HG03565 (cell line): ENCODE results near the gene MET.

Source experiments
- ATAC-seq: cut with Tn5 transposase; IDR thresholded peaks from one replicate; pipeline ENCODE4 v1.9.1; 2021; ENCODE audit warnings: mild to moderate bottlenecking, moderate library complexity; ENCODE audit not compliant: unreplicated experiment

The MET gene

DNA sequence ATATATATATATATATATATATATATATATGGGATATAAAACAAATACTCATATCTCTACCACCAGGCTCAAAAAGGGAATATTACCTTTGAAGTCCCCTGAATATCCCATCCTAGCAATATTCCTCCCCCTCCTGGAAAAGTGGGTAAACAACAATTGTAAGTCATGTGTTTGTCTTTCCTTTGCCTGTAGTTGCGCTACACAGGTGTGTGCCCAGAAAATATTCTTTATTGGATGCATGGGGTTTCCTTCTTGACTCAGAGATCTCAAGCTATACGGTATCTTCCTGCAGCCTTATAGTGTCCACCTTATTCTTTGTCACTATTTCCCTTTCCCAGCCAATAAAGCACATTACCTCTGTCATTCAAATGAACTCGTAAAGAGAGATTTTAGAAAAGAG, 54.2 kb downstream of the MET start:
- ATAC-seq: no peak

DNA sequence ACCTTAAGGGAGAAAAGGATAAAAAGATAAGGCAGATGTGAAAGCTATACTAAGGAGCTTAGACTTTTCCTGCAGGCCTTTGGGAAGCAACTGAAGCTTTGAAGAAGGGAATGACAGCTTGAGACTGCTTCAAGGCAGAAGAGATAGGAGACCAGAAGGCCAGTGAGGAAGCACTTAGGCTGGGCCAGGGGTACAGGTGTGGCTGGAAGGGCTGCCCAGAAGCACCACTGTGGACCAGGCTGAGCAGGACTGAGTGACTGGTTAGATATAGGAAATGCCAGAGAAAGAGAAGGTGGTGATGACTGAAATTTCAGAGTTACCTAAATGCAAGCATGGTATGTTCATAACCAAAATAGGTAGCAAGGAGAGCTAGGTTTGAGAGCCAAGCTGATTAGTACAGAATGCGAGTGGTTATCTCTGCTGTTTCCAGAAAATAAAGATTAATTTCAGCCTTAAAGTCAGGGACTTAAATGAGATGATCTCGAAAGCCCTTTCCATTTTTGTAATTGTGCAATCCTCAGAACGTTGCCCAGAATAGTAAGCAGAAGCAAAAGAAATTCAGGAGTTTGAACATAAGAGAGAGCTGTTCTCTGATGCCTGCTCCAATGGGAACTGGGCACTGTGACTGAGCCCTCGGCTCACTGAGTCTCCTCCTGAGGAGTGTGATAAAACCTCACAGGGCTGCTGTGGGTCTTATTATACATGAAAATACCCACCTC, 54.9 kb downstream of the MET start:
- no peak for ATAC-seq

GRCh38 chr7:116727432-116728009, 55.5 kb downstream of the MET start:
- no peak for ATAC-seq

- ATAC-seq: no peak
Observed at GRCh38 chr7:116728413-116728812, 56.4 kb downstream of the MET start.

DNA sequence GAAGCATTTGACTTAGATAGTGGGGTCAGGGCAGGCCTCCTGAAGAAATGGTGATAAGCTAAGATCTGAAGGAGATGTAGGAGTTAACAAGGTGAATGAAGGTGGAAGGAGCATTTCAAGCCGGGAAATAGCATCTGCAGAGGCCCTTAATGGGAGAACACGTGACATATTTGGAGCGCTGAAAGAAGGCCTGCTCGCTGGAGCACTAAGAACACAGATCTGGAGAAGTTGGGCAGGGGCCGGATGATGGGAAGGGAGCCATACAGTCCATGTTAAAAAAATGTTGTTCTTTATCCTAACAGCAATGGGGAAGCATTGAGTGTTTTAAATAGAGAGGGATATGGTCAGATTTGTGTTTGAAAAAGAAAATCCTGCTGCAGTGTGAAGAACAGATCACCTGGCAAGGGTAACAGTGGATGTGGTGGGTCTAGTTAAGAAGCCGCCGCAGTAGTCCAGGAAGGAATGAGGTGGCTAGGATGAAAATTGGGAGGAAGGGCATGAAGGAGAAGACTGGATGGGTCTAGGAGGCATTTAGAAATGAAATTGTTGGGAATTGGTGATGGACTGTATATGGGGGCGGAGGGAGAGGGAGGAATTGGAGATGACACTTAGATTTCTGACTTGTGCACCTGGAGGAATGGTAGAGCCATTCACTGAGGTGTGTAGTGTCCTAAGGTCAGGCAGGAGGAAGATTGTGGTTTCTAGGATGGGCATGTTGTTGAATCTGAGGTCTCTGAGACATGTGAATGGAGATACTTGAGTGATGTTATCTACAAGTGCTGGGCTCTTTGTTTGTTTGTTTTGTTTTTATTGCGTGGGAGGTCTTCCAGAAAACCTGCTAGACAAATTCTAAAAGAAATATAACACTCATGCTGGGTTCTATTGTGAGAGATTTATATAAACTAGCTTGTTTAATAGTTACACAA, 58.4 kb downstream of the MET start:
- ATAC-seq: no peak

DNA sequence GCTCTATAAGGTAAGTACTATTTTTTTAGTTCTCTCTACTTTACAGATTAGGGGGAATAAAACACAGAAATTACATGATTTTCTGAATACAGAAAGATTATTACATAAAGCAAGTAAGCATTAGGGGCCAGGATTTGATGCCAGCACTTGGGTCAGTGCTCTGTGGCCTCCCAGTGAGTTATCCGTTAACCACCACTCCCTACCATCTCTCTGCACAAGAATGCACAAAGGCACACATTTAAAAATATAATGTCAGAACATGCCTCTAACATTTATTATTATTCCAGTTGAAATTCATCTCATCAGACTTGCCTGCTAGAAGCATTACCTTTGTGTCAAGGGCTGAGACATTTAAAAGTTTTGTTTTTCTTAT, 59.0 kb downstream of the MET start:
- no peak for ATAC-seq

GRCh38 chr7:116731445-116732335, 59.7 kb downstream of the MET start:
- no peak for ATAC-seq

DNA sequence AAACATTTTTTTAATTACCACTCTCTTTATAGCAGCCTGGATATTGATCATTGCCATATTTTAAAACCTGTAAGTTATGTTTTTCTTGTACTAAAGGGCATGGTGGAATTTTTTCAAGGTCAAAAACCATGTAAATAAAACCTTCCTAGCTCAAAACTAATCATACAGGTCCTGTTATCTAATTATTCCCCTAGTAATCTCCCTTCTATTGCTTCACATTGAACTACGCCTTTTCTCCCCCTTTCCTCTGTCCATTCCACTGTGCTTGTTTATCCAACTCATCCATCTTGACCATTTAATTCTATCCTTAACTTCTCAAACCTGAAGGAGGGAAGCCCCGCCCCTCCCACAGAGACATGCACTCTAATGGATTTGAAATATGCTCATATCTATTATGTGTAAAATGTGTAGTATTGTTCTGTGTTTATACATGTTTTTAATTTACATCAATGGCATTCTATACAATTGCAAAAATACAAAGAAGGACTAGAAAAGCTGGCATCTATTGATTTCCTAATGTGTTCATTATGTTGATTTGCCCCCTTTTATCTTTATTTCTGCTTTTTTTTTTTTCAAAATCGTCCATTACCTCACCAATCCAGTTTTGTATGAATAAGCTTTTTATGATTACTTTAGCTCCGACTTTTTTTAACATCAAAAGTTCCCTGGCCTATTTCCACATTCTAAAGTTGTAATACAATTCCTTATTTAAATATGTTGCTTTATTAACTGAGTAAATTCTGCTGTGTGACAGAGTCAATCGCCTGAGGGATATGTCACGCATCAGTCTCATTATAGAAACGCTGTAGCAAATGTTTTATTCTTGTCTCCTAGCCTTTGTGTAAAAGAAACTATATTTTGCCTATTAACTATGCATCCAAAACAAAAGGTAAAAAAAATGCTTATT, 61.0 kb downstream of the MET start:
- no peak for ATAC-seq

- no peak for ATAC-seq
Observed at GRCh38 chr7:116733924-116734580, 62.1 kb downstream of the MET start.

GRCh38 chr7:116734710-116735109, 62.7 kb downstream of the MET start:
- ATAC-seq: no peak

DNA sequence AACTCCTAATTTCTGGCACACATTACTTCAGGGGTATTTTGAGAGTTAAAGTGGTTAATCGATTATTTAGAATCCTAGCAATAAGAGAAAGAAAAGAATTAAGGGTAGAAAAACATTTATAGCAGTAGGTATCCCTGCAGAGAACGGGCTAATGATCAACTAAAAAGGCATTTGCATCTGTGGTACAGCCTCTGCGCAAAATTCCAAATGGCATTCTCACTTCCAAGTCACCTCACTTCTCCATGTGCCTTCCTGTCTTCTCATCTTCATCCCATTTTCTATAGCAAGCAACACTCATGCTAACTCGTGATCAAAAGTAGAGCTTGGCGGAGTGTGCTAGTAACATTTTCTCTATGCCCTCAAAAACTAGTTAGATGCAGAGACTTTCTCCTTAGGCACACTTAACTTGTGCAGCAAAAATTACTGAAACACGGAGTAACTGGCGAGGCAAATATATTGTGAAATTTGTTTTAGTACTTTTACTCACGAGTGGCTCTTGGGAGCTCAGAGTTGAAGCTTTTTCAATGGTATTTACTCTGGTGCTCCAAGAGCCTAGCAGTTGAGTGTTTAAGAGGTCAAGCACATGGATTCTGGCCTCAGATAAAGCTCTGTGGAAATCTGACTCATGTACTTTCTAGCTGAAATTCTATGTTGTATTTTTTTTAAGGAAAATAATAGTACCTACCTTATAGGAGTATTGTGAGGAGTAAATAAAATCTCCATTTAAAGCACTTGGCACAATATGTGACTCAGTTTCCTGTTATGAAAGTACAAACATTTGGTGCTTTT, 65.1 kb downstream of the MET start:
- ATAC-seq: no peak

- ATAC-seq: no peak
Observed at GRCh38 chr7:116738378-116738777, 66.4 kb downstream of the MET start.

DNA sequence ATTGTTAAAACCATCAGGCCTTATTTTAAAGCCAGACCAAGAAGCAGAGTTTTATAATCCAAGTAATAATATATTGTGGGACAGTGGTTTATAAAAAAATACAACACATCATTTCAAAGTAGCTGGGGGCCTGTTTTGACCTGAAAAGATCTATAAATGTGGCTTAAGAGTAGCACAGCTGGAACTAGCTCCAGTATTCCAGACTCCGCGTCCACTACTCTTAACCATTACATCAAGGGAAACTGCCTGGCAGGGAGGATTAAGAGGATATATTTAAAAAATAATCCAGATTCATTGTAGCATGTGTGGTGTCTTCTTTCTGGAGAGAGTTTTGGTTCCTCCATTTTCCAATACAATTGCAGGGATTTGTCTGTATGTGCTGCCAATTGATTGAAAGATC, 67.3 kb downstream of the MET start:
- no peak for ATAC-seq

DNA sequence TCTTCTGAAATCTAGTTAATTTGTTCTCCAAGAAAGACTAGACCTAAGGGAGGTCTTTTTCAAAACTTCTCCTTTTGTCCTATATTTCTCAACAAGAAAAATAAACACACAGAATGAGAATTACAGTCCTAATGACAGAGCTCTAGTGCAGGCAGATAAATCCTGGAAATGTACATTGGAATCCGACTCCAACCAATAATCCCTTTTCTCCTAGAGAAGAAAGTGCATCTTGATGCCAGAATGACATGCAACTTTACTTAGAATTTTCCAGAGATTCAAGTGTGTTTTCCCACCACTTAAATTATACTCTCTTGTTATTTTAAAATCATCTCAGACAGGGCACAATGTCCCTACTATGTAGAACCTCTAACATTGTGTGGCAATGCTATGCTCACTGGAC, 68.2 kb downstream of the MET start:
- ATAC-seq: no peak

- no peak for ATAC-seq
Observed at GRCh38 chr7:116740755-116741462, 68.9 kb downstream of the MET start.

DNA sequence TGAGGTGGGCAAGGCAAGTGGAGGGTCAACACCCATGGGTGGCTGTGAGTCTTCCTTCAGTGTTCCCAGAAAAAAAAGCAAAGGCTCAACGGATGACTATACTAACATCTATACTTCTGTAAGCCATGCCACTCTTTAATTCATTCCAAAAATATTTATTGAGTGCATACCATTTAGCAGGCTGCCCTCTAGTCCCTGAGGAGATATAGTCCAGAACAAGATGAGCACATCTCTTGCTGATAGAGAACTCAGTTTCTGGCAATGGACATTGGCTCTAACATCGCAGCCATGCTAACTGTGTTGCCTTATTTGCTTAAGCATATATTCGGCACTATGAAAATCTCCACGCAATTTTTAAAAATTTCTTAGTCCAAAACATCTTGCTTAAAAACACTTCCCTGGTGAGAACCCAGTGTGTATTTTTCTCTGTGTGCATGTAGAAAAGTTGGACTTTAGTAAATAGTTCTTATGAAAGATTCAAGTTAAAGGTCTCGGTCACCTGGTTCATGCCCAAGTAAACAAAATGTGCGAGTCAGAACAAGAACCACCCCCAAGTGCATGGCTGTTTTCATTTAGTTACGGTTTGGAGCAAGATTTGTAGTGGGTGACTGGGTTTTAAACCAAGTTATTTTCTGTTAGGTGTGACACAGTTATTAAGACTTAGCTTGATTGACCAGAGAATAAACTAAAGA, 69.8 kb downstream of the MET start:
- no peak for ATAC-seq

DNA sequence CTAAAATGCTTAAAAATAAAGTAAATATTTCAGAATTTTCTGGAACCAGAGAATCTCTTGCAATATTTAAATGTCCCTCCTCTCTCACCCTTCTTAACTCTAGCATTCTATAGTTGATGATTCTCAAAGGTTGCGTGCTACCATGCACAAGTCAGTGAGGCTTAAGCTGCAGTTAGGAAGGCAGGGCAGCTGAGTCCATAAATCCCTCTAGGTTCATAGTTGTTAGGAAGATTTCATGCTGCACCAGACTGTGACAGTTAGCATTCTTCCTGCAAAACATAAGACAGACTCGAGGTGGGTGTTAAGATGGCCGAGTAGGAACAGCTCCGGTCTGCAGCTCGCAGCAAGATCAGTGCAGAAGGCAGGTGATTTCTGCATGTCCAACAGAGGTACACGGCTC, 70.6 kb downstream of the MET start:
- ATAC-seq: no peak
